HEK293 (cell line): ENCODE data around the gene TSPAN9.

Source experiments
- CTCF ChIA-PET: fragments of 350-600 bp; formaldehyde crosslinking; extraction: SDS; loops from one replicate; lab custom pipeline; 2021; ENCODE audit warnings: antibody characterized with exemption; lab: Yijun Ruan, JAX
- POLR2A ChIA-PET: fragments of 300-600 bp; formaldehyde crosslinking; extraction: SDS; loops from one replicate; lab custom pipeline; 2020; ENCODE audit warnings: antibody characterized with exemption, inconsistent platforms; lab: Yijun Ruan, JAX
- H3K27ac ChIP-seq: fragments of 200-500 bp; sonication (Bioruptor generic); 2 replicates; pipeline ENCODE4 v1.5.1; 2014; ENCODE audit warnings: low read depth, low read length, control low read depth, inconsistent platforms; ENCODE audit errors: extremely low read depth
- H3K36me3 ChIP-seq, 2 experiments: fragments of 200-500 bp in 1 of 2; sonication (Bioruptor generic) in 1 of 2; 1 replicate in 1 of 2; 2 replicates in 1 of 2; pipeline ENCODE4 v1.5.1; 2014 to 2017; ENCODE audit warnings: inconsistent platforms in 2 of 2, low read length in 2 of 2; ENCODE audit not compliant: control insufficient read depth in 2 of 2, insufficient read depth in 1 of 2
- H3K4me1 ChIP-seq: fragments of 200-500 bp; sonication (Bioruptor generic); 2 replicates; pipeline ENCODE4 v1.5.1; 2014; ENCODE audit warnings: mild to moderate bottlenecking, low read length, inconsistent platforms; ENCODE audit not compliant: control insufficient read depth, insufficient read depth
- H3K4me3 ChIP-seq: 2 replicates; pipeline ENCODE4 v1.5.1; 2011; ENCODE audit warnings: low read depth, mild to moderate bottlenecking, control low read depth, low read length, moderate library complexity
- H3K9me3 ChIP-seq: fragments of 200-500 bp; sonication (Bioruptor generic); 2 replicates; pipeline ENCODE4 v1.5.1; 2014; ENCODE audit warnings: low read depth, low read length, inconsistent platforms; ENCODE audit not compliant: control insufficient read depth, insufficient read depth
- CTCF ChIP-seq: fragments of 450-650 bp; formaldehyde crosslinking; IDR thresholded peaks from 2 replicates; pipeline ENCODE4 v1.5.1; 2016; ENCODE audit warnings: missing biosample characterization, missing genetic modification characterization
- GLI2 ChIP-seq: fragments of 450-650 bp; formaldehyde crosslinking; IDR thresholded peaks from 2 replicates; pipeline ENCODE4; 2017; ENCODE audit warnings: missing biosample characterization, missing genetic modification characterization, low read depth, borderline replicate concordance
- PRDM1 ChIP-seq: fragments of 450-650 bp; formaldehyde crosslinking; IDR thresholded peaks from 2 replicates; pipeline ENCODE4; 2016; ENCODE audit warnings: missing biosample characterization, missing genetic modification characterization
- SP2 ChIP-seq: fragments of 450-650 bp; formaldehyde crosslinking; IDR thresholded peaks from 2 replicates; pipeline ENCODE4 v1.5.1; 2016; ENCODE audit warnings: missing biosample characterization, missing genetic modification characterization
- ZBTB11 ChIP-seq: fragments of 450-650 bp; formaldehyde crosslinking; conservative IDR thresholded peaks from 2 replicates; pipeline ENCODE4 v1.5.1; 2016; ENCODE audit warnings: low read depth, missing biosample characterization, missing genetic modification characterization
- ZBTB17 ChIP-seq: fragments of 450-650 bp; formaldehyde crosslinking; IDR thresholded peaks from 2 replicates; pipeline ENCODE4 v1.5.1; 2016; ENCODE audit warnings: missing biosample characterization, missing genetic modification characterization
- ZBTB8A ChIP-seq: fragments of 450-650 bp; formaldehyde crosslinking; IDR thresholded peaks from 2 replicates; pipeline ENCODE4 v1.5.1; 2016; ENCODE audit warnings: missing biosample characterization, missing genetic modification characterization
- ZFP37 ChIP-seq: fragments of 450-650 bp; formaldehyde crosslinking; IDR thresholded peaks from 2 replicates; pipeline ENCODE4 v1.5.1; 2016; ENCODE audit warnings: missing biosample characterization, missing genetic modification characterization
- ZNF132 ChIP-seq: fragments of 450-650 bp; formaldehyde crosslinking; IDR thresholded peaks from 2 replicates; pipeline ENCODE4 v1.5.1; 2017; ENCODE audit warnings: missing biosample characterization, missing genetic modification characterization, borderline replicate concordance
- ZNF2 ChIP-seq: fragments of 450-650 bp; formaldehyde crosslinking; IDR thresholded peaks from 2 replicates; pipeline ENCODE4 v1.5.1; 2016; ENCODE audit warnings: missing biosample characterization, missing genetic modification characterization
- ZNF211 ChIP-seq: fragments of 450-650 bp; formaldehyde crosslinking; IDR thresholded peaks from 2 replicates; pipeline ENCODE4 v1.5.1; 2016; ENCODE audit warnings: low read depth, missing biosample characterization, missing genetic modification characterization
- ZNF24 ChIP-seq: fragments of 450-650 bp; formaldehyde crosslinking; IDR thresholded peaks from 2 replicates; pipeline ENCODE4 v1.5.1; 2016; ENCODE audit warnings: missing biosample characterization, missing genetic modification characterization
- ZNF324 ChIP-seq: fragments of 450-650 bp; formaldehyde crosslinking; IDR thresholded peaks from 2 replicates; pipeline ENCODE4 v1.5.1; 2016; ENCODE audit warnings: missing biosample characterization, missing genetic modification characterization
- ZNF335 ChIP-seq: fragments of 450-650 bp; formaldehyde crosslinking; conservative IDR thresholded peaks from 2 replicates; pipeline ENCODE4 v1.5.1; 2016; ENCODE audit warnings: missing biosample characterization, missing genetic modification characterization
- ZNF449 ChIP-seq: fragments of 450-650 bp; formaldehyde crosslinking; IDR thresholded peaks from 2 replicates; pipeline ENCODE4 v1.5.1; 2017; ENCODE audit warnings: missing biosample characterization, mild to moderate bottlenecking, missing genetic modification characterization, moderate library complexity
- ZNF514 ChIP-seq: fragments of 450-650 bp; formaldehyde crosslinking; IDR thresholded peaks from 2 replicates; pipeline ENCODE4 v1.5.1; 2016; ENCODE audit warnings: missing biosample characterization, missing genetic modification characterization
- ZNF549 ChIP-seq: fragments of 450-650 bp; IDR thresholded peaks from 2 replicates; pipeline ENCODE4 v1.5.1; 2018; ENCODE audit warnings: missing biosample characterization, missing genetic modification characterization, mild to moderate bottlenecking, inconsistent platforms, moderate library complexity
- ZNF623 ChIP-seq: fragments of 450-650 bp; formaldehyde crosslinking; IDR thresholded peaks from 2 replicates; pipeline ENCODE4 v1.5.1; 2016; ENCODE audit warnings: missing biosample characterization, missing genetic modification characterization
- ZNF629 ChIP-seq: fragments of 450-650 bp; formaldehyde crosslinking; IDR thresholded peaks from 2 replicates; pipeline ENCODE4 v1.5.1; 2017; ENCODE audit warnings: missing biosample characterization, missing genetic modification characterization
- ZNF654 ChIP-seq: fragments of 450-650 bp; formaldehyde crosslinking; IDR thresholded peaks from 2 replicates; pipeline ENCODE4 v1.5.1; 2016; ENCODE audit warnings: low read depth, missing biosample characterization, missing genetic modification characterization
- ZNF707 ChIP-seq: fragments of 450-650 bp; formaldehyde crosslinking; IDR thresholded peaks from 2 replicates; pipeline ENCODE4 v1.5.1; 2016; ENCODE audit warnings: missing biosample characterization, missing genetic modification characterization

The TSPAN9 gene

GRCh38 chr12:3274664-3275063, 197.5 kb downstream of the TSPAN9 start:
- Histone ChIP-seq H3K4me3 (no peak overlapping the region), H3K36me3 (no peaks in the 10 kb centered on the region), H3K9me3 (no peaks in the 10 kb centered on the region), H3K4me1 (no peaks in the 10 kb centered on the region), H3K27ac (no peak overlapping the region)
- no peak for TF ChIP-seq ZNF629 (tag by site-specific recombination)
- TF ChIP-seq ZNF324, result no peak
- TF ChIP-seq ZNF335 (tag by site-specific recombination), result no peak
- TF ChIP-seq ZNF623 (tag by site-specific recombination), result no peak
- TF ChIP-seq GLI2 (tag by site-specific recombination), result no peak
- TF ChIP-seq ZNF549, result no peak
- CTCF ChIA-PET, result interaction anchor here (0.6 to 7.5 kb wide), 30 partner anchors 8 to 787 kb away, joined by 3 to 148 read pairs (median 6); no protein-coding TSS in a partner anchor
- POLR2A ChIA-PET, result no interaction called here

- H3K27ac ChIP-seq, result no peak overlapping the region
- TF ChIP-seq ZNF707 (tag by site-specific recombination) (no peak), ZNF514 (tag by site-specific recombination) (no peak), ZNF24 (no peak), ZBTB8A (tag by site-specific recombination) (peak; percentile 20; the same call in 1 of the 2 replicates), ZNF132 (tag by site-specific recombination) (no peak), ZFP37 (tag by site-specific recombination) (peak; percentile 35; the same call in 1 of the 2 replicates), ZNF211 (tag by site-specific recombination) (no peak), ZNF2 (tag by site-specific recombination) (0 out of 2 replicates have a peak, but pooled peaks have one; percentile 58), ZBTB11 (tag by site-specific recombination) (no peak), ZBTB17 (tag by site-specific recombination) (peak; percentile 93), PRDM1 (tag by site-specific recombination) (0 out of 2 replicates have a peak, but pooled peaks have one; percentile 22), ZNF629 (tag by site-specific recombination) (no peak), ZNF654 (peak; percentile 95), CTCF (tag by site-specific recombination) (peak; percentile 86), SP2 (tag by site-specific recombination) (no peak), ZNF449 (tag by site-specific recombination) (peak; percentile 59; the same call in 1 of the 2 replicates)
- TF ChIP-seq, all 188 proteins: peak for 8
- Histone ChIP-seq H3K4me1 (no peaks in the 10 kb centered on the region), H3K4me3 (no peak overlapping the region), H3K9me3 (no peaks in the 10 kb centered on the region), H3K36me3 (no peaks in the 10 kb centered on the region)
- CTCF ChIA-PET, result interaction anchor here (0.6 to 7.5 kb wide), 49 partner anchors 8 to 787 kb away, joined by 3 to 148 read pairs (median 4); no protein-coding TSS in a partner anchor
- POLR2A ChIA-PET, result no interaction called here
These were observed 198.2 kb downstream of the TSPAN9 start for GRCh38 chr12:3275171-3276041.
